Stimulated activated memory B cell treated with anti-CD40 and anti-IgM and Interleukin-4, amounts not matched to agents 10 μg/mL and 1 μg/mL and 100 μg/mL, for 72 hours (primary cell): ENCODE results near the gene CES4A.

Source experiments
- ATAC-seq: fragments of 150-1000 bp; cut with Tn5 transposase; 2 replicates; pipeline ENCODE4 v1.10.0; 2021
- H3K27ac Mint-ChIP-seq: one replicate; pipeline ENCODE4 v1.8.0; 2022; ENCODE audit warnings: mild to moderate bottlenecking, mixed read lengths
- H3K27me3 Mint-ChIP-seq: one replicate; pipeline ENCODE4 v1.8.0; 2022; ENCODE audit warnings: mixed read lengths
- H3K36me3 Mint-ChIP-seq: one replicate; pipeline ENCODE4 v1.8.0; 2022; ENCODE audit warnings: mixed read lengths
- H3K4me1 Mint-ChIP-seq: one replicate; pipeline ENCODE4 v1.8.0; 2022; ENCODE audit warnings: mixed read lengths
- H3K4me3 Mint-ChIP-seq: one replicate; pipeline ENCODE4 v1.8.0; 2022; ENCODE audit warnings: mild to moderate bottlenecking, moderate library complexity, mixed read lengths
- H3K9me3 Mint-ChIP-seq: one replicate; pipeline ENCODE4 v1.8.0; 2022; ENCODE audit warnings: mixed read lengths

Gene CES4A

DNA sequence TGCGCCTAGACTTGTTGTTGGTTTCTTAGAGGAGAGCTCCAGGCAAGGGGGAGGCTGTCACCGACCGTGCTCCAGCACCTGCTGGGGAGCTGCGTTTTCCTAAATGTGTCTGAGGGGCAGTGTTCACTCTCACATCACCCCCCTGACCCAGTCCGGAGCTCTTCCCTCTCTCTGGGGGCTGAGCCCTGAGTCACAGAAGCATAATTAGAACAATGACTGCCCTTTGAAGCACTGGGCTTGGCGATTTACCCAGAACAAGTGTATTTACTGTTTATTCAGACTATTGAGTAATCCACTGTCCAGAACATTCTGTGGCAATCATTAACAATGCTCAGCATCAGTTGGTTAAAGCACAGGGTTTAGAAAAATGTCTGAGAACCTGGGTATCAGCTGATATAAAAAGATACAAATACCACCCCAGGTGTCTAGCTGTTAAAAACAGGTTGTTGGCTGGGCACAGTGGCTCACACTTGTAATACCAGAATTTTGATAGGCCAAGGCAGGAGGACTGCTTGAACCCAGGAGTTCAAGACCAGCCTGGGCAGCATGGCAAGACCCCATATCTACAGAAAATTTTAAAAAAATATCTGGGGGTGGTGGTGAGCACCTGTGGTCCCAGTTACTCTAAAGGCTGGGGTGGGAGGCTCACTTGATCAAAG is 8.1 kb downstream of the CES4A start:
- Mint-ChIP-seq H3K4me1 (peaks cover 10% of the 10 kb centered on the region), H3K36me3 (no peaks in the 10 kb centered on the region), H3K27me3 (peaks cover 17% of the 10 kb centered on the region), H3K27ac (no peak overlapping the region), H3K9me3 (no peaks in the 10 kb centered on the region), H3K4me3 (no peak overlapping the region)
- no peak for ATAC-seq

DNA sequence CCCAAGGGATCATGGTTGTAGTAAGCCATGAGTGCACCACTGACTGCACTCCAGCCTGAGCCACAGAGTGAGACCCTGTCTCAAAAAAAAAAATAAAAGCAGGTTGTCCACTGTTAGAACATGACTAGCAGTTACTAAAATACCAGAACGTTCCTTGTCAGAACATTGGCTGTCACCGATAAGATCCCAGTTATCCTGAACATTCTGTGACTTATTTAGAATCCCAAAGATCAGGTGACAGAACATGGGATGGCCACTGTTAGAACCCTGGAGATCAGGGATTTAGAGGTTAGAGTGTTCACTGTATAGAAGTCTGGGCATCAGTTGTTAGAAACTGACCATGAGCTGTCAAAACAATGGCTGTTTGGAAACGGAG is 8.6 kb downstream of the CES4A start:
- Mint-ChIP-seq H3K27me3 (peaks cover 12% of the 10 kb centered on the region), H3K36me3 (no peaks in the 10 kb centered on the region), H3K9me3 (no peaks in the 10 kb centered on the region), H3K4me3 (no peak overlapping the region), H3K4me1 (peaks cover 14% of the 10 kb centered on the region), H3K27ac (no peak overlapping the region)
- no peak for ATAC-seq

DNA sequence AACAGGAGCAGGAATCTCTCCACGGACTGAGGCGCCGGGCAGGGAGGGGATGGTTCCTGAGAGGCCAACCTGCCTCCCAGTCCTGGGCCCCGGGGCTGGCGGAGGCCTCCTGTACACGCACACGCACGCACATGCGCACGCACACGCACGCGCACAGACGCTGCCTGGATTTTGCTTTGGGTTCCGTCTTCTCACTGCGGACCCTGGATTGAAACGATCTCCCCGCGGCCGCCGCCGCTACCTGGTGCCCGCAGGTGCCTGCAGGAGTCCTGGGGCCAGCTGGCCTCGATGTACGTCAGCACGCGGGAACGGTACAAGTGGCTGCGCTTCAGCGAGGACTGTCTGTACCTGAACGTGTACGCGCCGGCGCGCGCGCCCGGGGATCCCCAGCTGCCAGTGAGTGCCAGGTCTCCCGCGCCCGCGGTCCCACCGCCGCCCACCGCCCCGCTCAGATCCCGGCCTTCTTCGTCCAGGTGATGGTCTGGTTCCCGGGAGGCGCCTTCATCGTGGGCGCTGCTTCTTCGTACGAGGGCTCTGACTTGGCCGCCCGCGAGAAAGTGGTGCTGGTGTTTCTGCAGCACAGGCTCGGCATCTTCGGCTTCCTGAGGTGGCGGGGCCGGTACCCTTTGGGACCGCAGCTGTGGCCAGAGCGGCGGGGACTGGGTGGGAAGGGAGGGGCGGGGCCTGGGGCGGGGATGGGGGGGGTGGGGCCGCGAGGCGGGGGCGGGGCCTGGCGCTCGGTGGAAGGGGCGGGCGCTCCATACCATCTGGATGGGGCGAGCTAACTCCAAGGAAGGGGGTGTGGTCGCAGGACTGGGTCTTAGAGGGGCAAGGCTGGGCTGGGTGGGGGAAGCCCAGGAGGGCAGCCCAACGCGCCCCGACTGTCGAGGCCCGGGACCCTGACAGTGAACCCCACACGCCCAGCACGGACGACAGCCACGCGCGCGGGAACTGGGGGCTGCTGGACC is 12.3 kb downstream of the CES4A start:
- ATAC-seq, result peak; percentile 79
- H3K4me3 Mint-ChIP-seq, result peak overlapping the region; percentile 81
- H3K4me1 Mint-ChIP-seq, result peaks cover 16% of the 10 kb centered on the region
- H3K27me3 Mint-ChIP-seq, result no peaks in the 10 kb centered on the region
- peaks cover 6% of the 10 kb centered on the region for H3K36me3 Mint-ChIP-seq
- no peaks in the 10 kb centered on the region for H3K9me3 Mint-ChIP-seq
- peak overlapping the region; percentile 14 for H3K27ac Mint-ChIP-seq

DNA sequence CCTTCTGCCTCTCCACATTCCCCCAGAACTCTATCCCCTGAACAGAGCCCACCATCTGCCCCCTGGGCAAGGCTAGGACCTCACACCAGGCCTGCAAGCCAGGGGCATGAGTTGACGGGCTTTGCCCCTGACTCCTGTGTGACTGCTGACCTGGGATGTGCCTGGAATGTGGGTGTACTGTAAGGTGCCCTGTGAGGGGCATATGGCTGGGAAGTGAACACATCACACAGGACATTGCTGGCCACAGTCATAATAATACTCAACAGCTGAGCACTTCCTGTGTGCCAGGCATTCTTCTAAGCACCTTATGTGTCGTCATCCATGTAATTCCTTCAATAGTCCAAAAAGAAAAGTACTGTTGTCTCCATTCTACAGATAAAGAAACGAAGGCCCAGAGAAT is 13.3 kb downstream of the CES4A start:
- Mint-ChIP-seq H3K27ac (no peak overlapping the region), H3K4me3 (no peak overlapping the region), H3K9me3 (no peaks in the 10 kb centered on the region), H3K4me1 (peaks cover 16% of the 10 kb centered on the region), H3K36me3 (peaks cover 6% of the 10 kb centered on the region), H3K27me3 (no peaks in the 10 kb centered on the region)
- no peak for ATAC-seq

DNA sequence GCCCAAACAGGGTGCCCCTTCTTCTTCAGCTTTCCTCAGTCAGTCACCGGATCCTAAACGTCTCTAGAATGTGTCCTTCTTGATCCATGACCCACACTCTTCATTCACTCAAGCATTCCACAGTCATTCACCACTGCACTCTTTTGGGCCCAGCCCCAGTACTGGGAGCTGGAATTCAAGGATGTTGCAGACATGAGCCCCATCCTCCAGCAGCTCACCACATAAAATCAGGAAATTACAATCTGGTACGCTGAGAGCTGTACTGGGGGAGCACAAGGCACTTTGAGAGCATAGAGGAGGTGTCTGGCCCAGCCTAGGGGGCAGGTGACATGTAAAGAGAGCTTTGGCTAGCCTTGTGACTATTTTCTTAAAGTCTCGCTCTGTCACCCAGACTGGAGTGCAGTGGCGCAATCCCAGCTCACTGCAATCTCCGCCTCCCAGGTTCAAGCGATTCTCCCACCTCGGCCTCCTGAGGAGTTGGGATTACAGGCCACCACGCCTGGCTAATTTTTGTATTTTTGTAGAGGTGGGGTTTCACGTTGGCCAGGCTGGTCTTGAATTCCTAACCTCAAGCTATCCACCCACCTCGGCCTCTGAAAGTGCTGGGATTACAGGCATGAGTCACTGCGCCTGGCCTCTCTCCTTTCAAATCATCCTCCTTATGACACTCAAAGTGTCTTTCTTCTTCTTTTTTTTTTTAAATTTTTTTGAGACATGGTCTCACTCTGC is 18.7 kb downstream of the CES4A start:
- ATAC-seq, result no peak
- Mint-ChIP-seq H3K27ac (no peak overlapping the region), H3K27me3 (no peaks in the 10 kb centered on the region), H3K4me3 (no peak overlapping the region), H3K36me3 (peaks cover 6% of the 10 kb centered on the region), H3K4me1 (peaks cover under 1% of the 10 kb centered on the region), H3K9me3 (no peaks in the 10 kb centered on the region)

DNA sequence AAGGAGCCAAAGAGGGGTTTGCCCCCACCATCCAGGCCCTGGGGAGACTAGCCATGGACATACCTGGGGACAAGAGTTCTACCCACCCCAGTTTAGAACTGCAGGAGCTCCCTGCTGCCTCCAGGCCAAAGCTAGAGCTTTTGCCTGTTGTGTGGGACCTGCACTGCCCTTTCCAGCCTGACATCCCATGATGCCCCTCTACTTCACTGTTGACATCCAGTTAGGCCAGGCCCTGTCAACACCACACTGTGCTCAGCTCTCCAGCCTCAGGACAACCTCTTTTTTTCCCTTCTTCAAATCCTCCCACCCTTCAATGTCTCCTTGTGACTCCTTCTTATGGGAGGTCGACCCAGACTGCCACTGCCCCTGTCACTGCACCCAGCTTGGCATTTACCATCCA is 20.8 kb downstream of the CES4A start:
- Mint-ChIP-seq H3K4me1 (peaks cover 6% of the 10 kb centered on the region), H3K9me3 (no peaks in the 10 kb centered on the region), H3K27me3 (no peaks in the 10 kb centered on the region), H3K36me3 (no peaks in the 10 kb centered on the region), H3K4me3 (no peak overlapping the region), H3K27ac (no peak overlapping the region)
- peak; percentile 9 for ATAC-seq

DNA sequence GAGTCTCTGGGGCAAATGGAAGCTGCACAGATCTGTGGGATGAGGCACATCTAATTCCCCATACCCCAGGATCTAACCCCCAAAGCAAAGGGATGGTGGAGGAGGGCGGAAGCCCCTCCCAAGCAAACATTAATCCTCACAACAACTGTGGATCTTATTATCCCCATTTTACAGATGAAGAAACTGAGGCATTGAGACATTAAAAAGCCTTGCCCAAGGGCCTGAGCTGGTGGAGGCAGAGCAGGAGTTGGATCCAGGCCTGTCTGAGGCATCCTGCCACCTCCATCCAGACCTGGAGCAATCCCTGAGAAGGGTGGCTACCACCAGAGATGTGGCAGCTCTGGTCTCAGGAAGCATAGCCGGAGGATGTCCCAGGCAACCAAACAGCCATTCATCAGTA is 22.9 kb downstream of the CES4A start:
- Mint-ChIP-seq H3K9me3 (no peaks in the 10 kb centered on the region), H3K4me1 (peaks cover 15% of the 10 kb centered on the region)
- ATAC-seq, result no peak

DNA sequence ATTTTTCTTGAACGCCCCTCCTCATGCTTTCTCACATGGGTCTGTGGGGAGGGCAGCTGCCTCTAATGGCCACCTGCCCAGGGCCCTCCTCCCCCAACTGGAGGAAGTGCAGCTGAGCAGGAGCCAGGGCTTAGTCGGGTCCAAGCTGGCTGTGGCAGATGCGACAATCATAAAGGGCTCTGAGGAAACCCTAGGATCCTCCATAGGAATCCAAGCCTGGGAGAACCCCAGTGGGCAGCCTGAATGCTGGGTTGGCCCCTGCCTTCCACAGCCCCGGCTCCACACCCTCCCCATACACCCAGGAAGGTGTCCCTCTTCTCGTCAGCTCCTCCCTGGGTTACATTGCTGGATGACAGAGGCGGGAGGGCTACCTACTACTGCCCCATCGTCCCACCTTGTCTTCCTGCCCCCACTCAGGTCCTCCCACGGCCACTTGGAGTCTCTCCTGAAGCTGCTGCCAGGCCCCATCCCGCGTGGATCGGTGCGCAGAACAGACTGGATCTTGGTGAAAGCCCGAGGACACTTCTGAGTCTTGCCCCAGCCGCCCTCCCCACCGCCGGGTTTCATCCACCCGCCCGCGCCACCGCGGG is 24.9 kb downstream of the CES4A start:
- H3K27ac Mint-ChIP-seq, result no peak overlapping the region

More for the DNA sequence above, 22.9 kb downstream of the CES4A start:
- Mint-ChIP-seq H3K36me3 (no peaks in the 10 kb centered on the region), H3K4me3 (no peak overlapping the region), H3K27ac (no peak overlapping the region), H3K27me3 (peaks cover 9% of the 10 kb centered on the region)

DNA sequence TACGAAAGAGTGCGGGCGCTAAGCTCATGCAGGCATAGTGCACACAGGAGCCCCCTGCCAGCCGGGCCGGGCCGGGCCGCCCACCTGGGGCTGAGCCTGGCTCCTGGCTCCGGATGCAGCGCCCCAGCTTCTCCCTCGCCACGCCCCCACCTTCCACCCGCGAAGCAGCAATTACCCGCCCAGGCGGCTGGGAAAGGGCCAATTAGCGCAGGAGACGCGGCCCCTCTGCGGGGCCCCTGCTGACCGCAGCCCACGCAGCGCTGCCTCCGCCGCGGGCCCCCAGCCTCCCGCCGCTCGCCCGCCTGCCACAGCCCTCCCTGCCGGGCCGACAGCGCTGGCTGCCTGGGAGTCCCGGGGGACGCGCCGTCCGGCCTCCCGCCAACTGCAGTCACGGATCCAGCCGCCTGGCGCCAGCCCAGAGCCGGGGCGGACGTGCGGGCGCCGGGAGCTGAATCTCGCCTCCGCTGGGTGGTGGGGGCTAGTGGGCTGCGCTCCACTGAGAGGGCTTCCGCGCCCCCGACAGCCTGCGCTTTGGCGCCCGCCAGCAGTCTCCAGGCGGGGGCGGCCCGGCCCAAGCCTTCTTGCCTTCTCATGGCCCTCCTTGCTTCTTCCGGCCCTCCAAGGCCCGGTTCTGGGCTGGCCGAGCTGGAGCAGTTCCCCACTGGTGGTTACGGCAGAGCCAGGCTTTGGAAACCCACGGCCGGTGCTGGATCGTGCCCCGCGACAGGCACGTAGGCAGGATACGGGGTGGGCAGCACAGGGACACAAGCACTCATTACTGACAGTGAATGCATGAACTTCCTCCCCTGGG is 25.6 kb downstream of the CES4A start:
- Mint-ChIP-seq H3K9me3 (no peaks in the 10 kb centered on the region), H3K27ac (peak overlapping the region; percentile 49), H3K4me3 (peak overlapping the region; percentile 76), H3K36me3 (no peaks in the 10 kb centered on the region), H3K4me1 (peaks cover 15% of the 10 kb centered on the region), H3K27me3 (peaks cover 9% of the 10 kb centered on the region)
- ATAC-seq, result peak; percentile 74

More for the DNA sequence above, 24.9 kb downstream of the CES4A start:
- no peak for ATAC-seq
- peaks cover 15% of the 10 kb centered on the region for H3K4me1 Mint-ChIP-seq
- H3K36me3 Mint-ChIP-seq, result no peaks in the 10 kb centered on the region
- H3K9me3 Mint-ChIP-seq, result no peaks in the 10 kb centered on the region
- H3K27me3 Mint-ChIP-seq, result peaks cover 9% of the 10 kb centered on the region
- H3K4me3 Mint-ChIP-seq, result peak overlapping the region; percentile 48

DNA sequence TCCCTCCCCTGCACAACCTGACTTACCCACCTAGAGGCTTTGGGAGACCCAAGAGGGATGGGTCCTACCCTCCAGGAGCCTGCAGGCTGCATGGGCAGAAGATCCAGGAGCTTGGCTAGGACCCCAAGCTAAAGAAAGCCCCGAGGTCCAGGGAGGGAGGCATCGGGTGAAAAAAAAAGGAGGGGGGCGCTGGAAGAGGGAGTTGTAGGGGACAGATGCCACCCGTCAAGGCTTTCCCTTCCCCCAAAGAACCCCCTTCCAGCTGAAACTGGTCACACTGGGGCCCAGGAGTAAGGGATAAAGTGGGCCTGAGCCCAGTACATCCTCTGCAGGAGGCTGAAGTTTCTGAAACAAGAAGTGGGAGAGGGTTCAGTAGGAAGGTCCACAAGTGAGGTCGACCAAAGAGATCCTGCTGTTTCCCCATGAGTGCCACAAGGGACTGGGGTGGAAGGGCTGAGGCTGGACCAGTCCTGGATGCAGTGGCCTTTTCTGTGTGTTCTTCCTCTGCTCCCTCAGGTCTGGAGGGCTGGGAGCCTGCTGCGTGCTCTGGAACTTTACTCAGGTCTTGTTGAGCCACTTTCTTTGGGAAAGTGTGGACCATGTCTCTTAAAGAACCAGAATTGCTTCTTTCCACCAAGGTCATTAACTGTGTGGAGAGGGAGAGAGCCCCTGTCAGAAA is 26.4 kb downstream of the CES4A start:
- H3K9me3 Mint-ChIP-seq, result no peaks in the 10 kb centered on the region
- H3K27ac Mint-ChIP-seq, result peak overlapping the region; percentile 49
- H3K4me1 Mint-ChIP-seq, result peaks cover 15% of the 10 kb centered on the region
- peaks cover 9% of the 10 kb centered on the region for H3K27me3 Mint-ChIP-seq
- no peak for ATAC-seq
- H3K4me3 Mint-ChIP-seq, result peak overlapping the region; percentile 76
- no peaks in the 10 kb centered on the region for H3K36me3 Mint-ChIP-seq

DNA sequence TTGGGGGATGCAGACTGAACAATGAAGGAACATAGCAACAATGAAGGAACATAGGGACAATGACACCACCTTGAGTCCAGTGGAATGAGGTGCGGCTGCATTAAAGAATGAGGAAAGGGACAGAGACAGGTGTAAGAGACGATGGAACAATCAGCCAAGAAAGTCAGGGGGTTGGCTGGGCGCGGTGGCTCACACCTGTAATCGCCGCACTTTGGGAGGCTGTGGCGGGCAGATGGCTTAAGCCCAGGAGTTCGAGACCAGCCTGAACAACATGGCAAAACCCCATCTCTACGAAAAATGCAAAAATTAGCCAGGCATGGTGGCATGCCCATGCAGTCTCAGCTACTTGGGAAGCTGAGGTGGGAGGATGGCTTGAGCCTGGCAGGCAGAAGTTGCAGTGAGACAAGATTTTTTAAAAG is 26.9 kb downstream of the CES4A start:
- H3K36me3 Mint-ChIP-seq, result no peaks in the 10 kb centered on the region
- H3K27me3 Mint-ChIP-seq, result peaks cover 9% of the 10 kb centered on the region
- peaks cover 15% of the 10 kb centered on the region for H3K4me1 Mint-ChIP-seq
- H3K27ac Mint-ChIP-seq, result no peak overlapping the region
- H3K4me3 Mint-ChIP-seq, result no peak overlapping the region
- no peak for ATAC-seq
- H3K9me3 Mint-ChIP-seq, result no peaks in the 10 kb centered on the region

DNA sequence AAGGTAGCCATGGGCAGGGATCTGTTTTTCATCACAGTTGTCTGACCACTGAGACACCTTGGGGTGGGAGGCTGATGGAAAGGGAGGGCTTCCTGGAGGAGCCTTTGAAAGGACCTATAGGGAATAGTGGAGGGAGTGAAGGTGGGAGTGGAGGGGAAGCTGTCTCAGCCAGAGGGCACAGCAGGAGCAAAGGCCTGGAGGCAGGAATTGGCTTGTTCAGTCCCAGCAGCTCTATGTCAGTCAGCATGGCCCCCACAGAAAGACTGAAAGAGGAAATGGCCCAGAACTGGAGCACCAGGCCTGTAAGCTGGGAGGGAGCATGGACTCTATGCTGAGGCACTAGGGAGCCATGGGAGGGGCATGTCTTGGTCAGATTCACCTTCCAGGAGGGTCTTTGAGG is 27.8 kb downstream of the CES4A start:
- no peak overlapping the region for H3K27ac Mint-ChIP-seq
- peaks cover 19% of the 10 kb centered on the region for H3K4me1 Mint-ChIP-seq
- H3K27me3 Mint-ChIP-seq, result peaks cover 15% of the 10 kb centered on the region
- ATAC-seq, result no peak
- H3K4me3 Mint-ChIP-seq, result no peak overlapping the region
- no peaks in the 10 kb centered on the region for H3K9me3 Mint-ChIP-seq
- H3K36me3 Mint-ChIP-seq, result no peaks in the 10 kb centered on the region

DNA sequence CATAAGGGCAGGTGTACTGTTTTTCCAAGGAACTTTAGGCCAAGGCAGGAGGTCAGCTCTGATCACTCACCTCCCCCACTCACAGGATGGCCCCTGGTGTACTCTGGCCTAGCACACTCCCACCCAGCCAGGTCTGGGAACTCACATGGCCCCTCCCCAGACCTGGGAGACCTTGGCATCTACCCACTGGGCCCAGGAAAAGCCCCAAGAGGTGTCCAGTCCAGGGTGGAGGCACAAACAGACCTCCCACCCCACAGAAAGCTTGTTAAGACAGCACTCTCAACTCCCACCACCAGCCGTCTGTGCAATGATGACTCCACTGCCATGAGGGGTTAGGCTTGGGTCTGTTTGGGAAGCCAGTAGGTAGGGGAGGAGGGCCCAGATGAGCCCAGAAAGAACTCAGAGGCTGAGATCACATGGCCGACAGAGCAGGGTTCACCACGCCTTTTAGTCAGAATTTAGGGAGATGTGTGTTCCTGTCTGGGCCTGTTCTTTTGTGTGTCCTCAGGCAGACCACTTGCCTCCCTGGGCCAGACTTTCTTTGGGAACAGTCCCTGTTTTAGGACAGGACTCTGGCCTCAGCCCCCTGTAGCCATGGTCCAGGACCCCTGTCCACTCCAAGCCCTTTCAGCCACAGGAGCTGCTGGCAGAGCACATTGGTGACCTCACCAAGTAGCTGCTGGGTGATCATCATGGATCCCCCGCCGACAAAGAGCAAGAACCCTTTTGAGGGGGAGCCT is 28.5 kb downstream of the CES4A start:
- no peak overlapping the region for H3K4me3 Mint-ChIP-seq
- ATAC-seq, result no peak
- no peak overlapping the region for H3K27ac Mint-ChIP-seq
- H3K4me1 Mint-ChIP-seq, result peaks cover 21% of the 10 kb centered on the region
- H3K36me3 Mint-ChIP-seq, result no peaks in the 10 kb centered on the region
- H3K9me3 Mint-ChIP-seq, result no peaks in the 10 kb centered on the region
- H3K27me3 Mint-ChIP-seq, result peaks cover 19% of the 10 kb centered on the region
